Activated CD4-positive, CD25-positive, alpha-beta regulatory T cell treated with anti-CD3 and anti-CD28 coated beads, Interleukin-2, amount 50 U/mL, for 16 hours (primary cell): ENCODE measurements around the gene UFC1.
"Not testable (repeated sequence)": the region's sequence is repeated elsewhere in the genome, so short reads cannot be mapped to it uniquely, and the experiment has no call there.

Experiments
- DNase-seq: peaks from one replicate; pipeline ENCODE4 v3.0.0-alpha.2; 2020; ENCODE audit warnings: low read depth, low spot score

The UFC1 gene

GRCh38 chr1:161153682-161154337 is at the start of gene UFC1:
Gene UFC1 (plus strand): TSS chr1:161153978. CDS start chr1:161153998, 20 bp downstream.
- peak; percentile 63 for DNase-seq

- DNase-seq = no peak
Observed at GRCh38 chr1:161106431-161106830, 47.3 kb upstream of the UFC1 start.

GRCh38 chr1:161111117-161111516 is 42.7 kb upstream of the UFC1 start:
- DNase-seq = no peak

GRCh38 chr1:161111527-161111926 is 42.3 kb upstream of the UFC1 start:
- no peak for DNase-seq

- no peak for DNase-seq
Observed at GRCh38 chr1:161113915-161114314, 39.9 kb upstream of the UFC1 start.

- DNase-seq = no peak
Observed at GRCh38 chr1:161114556-161114955, 39.2 kb upstream of the UFC1 start.

- DNase-seq = no peak
Observed at GRCh38 chr1:161115132-161115711, 38.6 kb upstream of the UFC1 start.

GRCh38 chr1:161115961-161116360 is 37.8 kb upstream of the UFC1 start:
- DNase-seq = not testable (repeated sequence)

- peak; percentile 67 for DNase-seq
Observed at GRCh38 chr1:161117759-161118581, 35.8 kb upstream of the UFC1 start, which contains the start of the genes NIT1 and PFDN2. Gene NIT1 (plus strand): TSS chr1:161118105. CDS start chr1:161118177, 72 bp downstream. Gene PFDN2 (minus strand): TSS chr1:161118037. CDS start chr1:161118026, 11 bp downstream.

- DNase-seq = peak; percentile 42
Observed at GRCh38 chr1:161119092-161119903, 34.5 kb upstream of the UFC1 start.

GRCh38 chr1:161121042-161121650 is 32.6 kb upstream of the UFC1 start:
- no peak for DNase-seq

- no peak for DNase-seq
Observed at GRCh38 chr1:161121834-161122233, 31.9 kb upstream of the UFC1 start.

GRCh38 chr1:161122967-161123366 is 30.8 kb upstream of the UFC1 start:
- no peak for DNase-seq

GRCh38 chr1:161127649-161128048 is 26.1 kb upstream of the UFC1 start:
- DNase-seq = no peak

GRCh38 chr1:161128591-161129420 is 25.0 kb upstream of the UFC1 start:
- DNase-seq = no peak

GRCh38 chr1:161130266-161130665 is 23.5 kb upstream of the UFC1 start:
- DNase-seq = no peak

GRCh38 chr1:161131523-161132409 is 22.0 kb upstream of the UFC1 start:
- DNase-seq = no peak

- DNase-seq = peak; percentile 82
Observed at GRCh38 chr1:161132410-161133219, 21.2 kb upstream of the UFC1 start, which contains the start of gene DEDD. Gene DEDD (minus strand): TSS chr1:161132667. CDS start chr1:161124462, 8,205 bp downstream.
